RWPE1 (cell line): ENCODE results near the gene TTC4.
"Not testable (repeated sequence)": the region's sequence is repeated elsewhere in the genome, so short reads cannot be mapped to it uniquely, and the experiment has no call there.

Source experiments
- CTCF ChIA-PET: fragments of 350-600 bp; sonication (Branson Sonifier 250); formaldehyde crosslinking; extraction: SDS; loops from one replicate; lab custom pipeline; 2021; lab: Yijun Ruan, JAX
- POLR2A ChIA-PET: fragments of 400-600 bp; formaldehyde crosslinking; extraction: SDS; loops from one replicate; lab custom pipeline; 2020; ENCODE audit warnings: antibody characterized with exemption; ENCODE audit not compliant: low non-redundant PET; lab: Yijun Ruan, JAX
- DNase-seq: peaks from one replicate; pipeline ENCODE4 v3.0.0; 2012; ENCODE audit warnings: low spot score
- H3K27ac ChIP-seq: fragments of 450-650 bp; 2 replicates; pipeline ENCODE4 v1.5.1; 2017
- TF ChIP-seq, protein P1 (sequence below): fragments of 450-650 bp; conservative IDR thresholded peaks from 2 replicates; pipeline ENCODE4 v1.5.1; 2017; ENCODE audit warnings: low read depth, mild to moderate bottlenecking

The TTC4 gene

DNA sequence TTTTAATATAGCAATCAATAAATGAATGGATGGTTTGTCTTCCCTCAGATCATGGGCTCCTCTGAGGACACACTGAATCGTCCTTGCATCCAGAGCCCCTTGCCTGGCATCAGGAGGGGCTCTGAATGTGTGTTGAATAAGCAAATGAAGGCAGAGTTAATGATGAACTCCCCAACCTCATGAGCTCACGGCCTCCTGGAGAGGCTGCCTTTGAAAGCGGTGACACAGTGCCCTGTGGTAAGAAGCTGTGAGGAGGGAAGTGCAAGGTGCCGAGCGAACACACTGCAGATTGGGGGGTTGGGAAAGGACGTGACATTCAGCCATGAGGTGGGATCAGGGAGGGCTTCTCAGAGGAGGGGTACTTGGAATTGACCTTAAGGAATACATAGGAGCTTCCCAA lies 51.9 kb downstream of the TTC4 start:
- CTCF ChIA-PET: no interaction called here

DNA sequence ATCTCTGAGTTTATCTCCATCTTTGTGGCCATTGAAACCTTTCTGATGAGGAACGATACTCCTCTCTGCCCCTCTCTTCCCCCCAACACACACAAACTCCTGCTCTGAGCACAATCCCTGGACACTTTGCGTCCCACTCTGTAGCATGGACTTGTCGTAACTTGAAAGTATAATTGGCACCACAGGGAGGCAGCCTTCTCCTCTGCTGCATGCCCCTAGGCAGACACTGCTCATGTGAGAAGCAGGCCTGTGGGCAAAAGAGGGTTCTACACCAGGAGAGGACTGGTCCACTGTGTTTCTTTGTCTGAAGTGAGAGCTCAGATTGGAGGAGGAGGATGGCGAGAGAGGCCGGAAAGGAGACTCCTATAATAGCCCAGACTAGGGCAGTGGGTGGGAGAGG lies 52.4 kb downstream of the TTC4 start:
- CTCF ChIA-PET: no interaction called here
- TF ChIP-seq, protein P1, sequence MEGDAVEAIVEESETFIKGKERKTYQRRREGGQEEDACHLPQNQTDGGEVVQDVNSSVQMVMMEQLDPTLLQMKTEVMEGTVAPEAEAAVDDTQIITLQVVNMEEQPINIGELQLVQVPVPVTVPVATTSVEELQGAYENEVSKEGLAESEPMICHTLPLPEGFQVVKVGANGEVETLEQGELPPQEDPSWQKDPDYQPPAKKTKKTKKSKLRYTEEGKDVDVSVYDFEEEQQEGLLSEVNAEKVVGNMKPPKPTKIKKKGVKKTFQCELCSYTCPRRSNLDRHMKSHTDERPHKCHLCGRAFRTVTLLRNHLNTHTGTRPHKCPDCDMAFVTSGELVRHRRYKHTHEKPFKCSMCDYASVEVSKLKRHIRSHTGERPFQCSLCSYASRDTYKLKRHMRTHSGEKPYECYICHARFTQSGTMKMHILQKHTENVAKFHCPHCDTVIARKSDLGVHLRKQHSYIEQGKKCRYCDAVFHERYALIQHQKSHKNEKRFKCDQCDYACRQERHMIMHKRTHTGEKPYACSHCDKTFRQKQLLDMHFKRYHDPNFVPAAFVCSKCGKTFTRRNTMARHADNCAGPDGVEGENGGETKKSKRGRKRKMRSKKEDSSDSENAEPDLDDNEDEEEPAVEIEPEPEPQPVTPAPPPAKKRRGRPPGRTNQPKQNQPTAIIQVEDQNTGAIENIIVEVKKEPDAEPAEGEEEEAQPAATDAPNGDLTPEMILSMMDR: no peak
- no peak overlapping the region for H3K27ac ChIP-seq
- POLR2A ChIA-PET: no interaction called here
- no peak for DNase-seq

More for the DNA sequence above, 51.9 kb downstream of the TTC4 start:
- TF ChIP-seq, protein P1: no peak
- POLR2A ChIA-PET: no interaction called here
- DNase-seq: no peak
- H3K27ac ChIP-seq: no peak overlapping the region

DNA sequence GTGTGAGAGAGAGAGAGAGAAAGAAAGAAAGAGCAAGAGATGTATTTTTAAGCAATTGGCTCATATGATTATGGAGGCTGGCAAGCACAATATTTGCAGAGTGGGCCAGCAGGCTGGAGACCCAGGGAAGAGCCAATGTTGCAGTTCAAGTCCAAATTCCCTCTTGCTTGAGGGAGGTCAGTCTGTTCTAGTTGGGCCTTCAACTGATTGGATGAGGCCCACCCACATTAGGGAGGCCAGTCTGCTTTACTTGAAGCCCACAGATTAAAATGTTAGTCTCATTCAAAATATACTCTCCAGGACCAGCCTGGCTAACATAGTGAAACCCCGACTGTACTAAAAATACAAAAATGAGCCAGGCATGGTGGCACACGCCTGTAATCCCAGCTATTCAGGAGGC lies 57.3 kb downstream of the TTC4 start:
- ChIA-PET CTCF (no interaction called here), POLR2A (no interaction called here)
- TF ChIP-seq, protein P1: no peak
- DNase-seq: no peak
- no peak overlapping the region for H3K27ac ChIP-seq

DNA sequence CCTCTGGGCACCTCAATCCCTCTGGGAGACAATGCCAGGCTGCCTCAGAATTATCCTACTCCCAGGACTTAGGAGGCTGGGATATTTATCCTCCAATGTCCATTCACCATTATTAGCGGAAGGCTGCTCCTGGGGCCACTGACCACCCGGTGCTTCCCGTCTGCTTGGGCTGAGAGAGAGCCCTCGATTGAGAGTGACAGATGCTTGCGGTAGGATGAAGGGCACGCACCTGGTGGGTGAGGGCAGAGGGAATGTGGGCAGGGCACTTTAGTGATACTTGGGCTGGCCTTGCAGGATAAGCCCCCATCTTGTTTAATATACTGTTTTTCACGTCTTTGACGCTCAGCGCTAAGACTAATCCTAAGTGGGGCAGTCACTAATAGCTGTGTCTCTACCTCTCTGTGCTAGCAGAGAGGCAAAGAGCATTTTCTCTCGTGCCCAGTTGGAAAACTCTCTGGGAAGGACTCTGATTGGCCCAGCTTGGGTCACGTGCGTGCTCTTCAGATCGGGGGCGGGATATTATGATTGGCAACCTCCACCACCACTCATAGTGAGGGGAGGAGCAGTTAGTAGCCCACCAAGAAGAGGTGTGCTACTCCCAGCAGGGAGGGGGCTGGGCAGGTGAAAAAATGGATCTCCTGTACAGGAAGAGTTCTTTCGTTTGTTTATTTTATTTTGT lies 59.3 kb downstream of the TTC4 start:
- CTCF ChIA-PET: no interaction called here
- TF ChIP-seq, protein P1: no peak
- no peak overlapping the region for H3K27ac ChIP-seq
- DNase-seq: peak; percentile 65
- POLR2A ChIA-PET: no interaction called here

DNA sequence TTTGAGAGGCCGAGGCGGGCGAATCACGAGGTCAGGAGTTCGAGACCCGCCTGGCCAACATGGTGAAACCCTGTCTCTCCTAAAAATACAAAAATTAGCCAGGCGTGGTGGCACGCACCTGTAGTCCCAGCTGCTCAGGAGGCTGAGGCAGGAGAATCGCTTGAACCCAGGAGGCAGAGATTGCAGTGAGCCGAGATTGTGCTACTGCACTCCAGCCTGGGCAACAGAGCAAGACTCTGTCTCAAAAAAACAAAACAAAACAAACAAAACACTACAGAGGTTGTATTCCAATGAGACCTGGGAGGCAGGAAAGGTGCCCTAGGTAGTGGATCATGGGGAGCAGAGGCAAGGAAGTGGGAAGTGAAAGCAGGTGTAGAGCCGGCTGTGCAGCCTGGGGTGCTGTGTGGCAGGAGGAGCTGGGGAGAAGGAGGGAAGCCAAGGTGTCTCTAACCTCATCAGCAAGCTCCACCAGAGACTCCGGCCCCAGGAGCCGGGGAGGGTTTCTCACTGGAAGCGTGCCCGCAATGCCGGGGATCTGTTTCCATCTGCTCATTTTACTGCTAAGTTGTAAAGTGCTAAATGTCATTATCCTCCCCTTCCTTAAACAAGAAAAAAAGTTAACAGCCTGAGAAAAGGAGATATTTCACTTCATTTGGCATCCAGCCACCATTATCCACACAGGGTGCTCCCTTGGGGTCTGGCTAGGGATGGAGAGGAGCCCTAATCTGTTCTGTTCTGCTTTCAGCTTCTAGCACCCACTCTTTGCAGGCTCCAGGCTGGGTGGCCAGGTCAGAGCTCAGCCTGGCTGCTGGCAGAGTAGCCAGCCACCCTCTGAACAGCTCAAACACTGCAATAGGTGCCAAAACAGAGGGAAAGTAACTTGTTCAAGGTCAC lies 60.4 kb downstream of the TTC4 start:
- DNase-seq, POLR2A ChIA-PET, H3K27ac ChIP-seq: not testable (repeated sequence)
- CTCF ChIA-PET: interaction anchor here (0.7 kb wide), 1 partner anchor 16 kb away, joined by 4 read pairs; no protein-coding TSS in a partner anchor

DNA sequence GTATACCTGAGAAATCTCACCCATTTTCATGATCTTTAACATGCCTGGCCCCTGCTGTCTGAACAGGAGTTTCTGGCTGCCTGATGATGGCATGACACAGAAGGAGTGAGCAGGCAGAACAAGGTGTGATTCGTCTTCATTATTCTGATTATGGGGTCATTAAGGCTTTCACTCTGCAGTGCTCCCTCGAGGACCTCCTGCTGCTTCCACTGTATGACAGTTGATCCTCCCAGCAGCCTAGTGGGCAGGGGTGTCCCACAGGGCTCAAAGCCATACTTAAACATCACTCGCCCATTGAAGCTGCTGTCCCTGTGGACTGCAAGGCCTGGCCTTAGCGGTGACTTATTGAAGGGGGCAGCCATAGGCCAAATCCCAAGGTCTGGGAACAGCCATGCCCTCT lies 61.4 kb downstream of the TTC4 start:
- TF ChIP-seq, protein P1: no peak
- no peak for DNase-seq
- H3K27ac ChIP-seq: no peak overlapping the region
- POLR2A ChIA-PET: no interaction called here
- CTCF ChIA-PET: interaction anchor here (0.7 kb wide), 1 partner anchor 15 kb away, joined by 4 read pairs; no protein-coding TSS in a partner anchor
